ENCODE results near the gene HBA2.
"Not testable (repeated sequence)": the region's sequence is repeated elsewhere in the genome, so short reads cannot be mapped to it uniquely, and the experiment has no call there.

The HBA2 gene

DNA sequence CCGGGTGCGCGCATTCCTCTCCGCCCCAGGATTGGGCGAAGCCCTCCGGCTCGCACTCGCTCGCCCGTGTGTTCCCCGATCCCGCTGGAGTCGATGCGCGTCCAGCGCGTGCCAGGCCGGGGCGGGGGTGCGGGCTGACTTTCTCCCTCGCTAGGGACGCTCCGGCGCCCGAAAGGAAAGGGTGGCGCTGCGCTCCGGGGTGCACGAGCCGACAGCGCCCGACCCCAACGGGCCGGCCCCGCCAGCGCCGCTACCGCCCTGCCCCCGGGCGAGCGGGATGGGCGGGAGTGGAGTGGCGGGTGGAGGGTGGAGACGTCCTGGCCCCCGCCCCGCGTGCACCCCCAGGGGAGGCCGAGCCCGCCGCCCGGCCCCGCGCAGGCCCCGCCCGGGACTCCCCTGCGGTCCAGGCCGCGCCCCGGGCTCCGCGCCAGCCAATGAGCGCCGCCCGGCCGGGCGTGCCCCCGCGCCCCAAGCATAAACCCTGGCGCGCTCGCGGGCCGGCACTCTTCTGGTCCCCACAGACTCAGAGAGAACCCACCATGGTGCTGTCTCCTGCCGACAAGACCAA lies at the start of gene HBA2:
HBA2 (plus strand) TSS at position 503 of the 568 bp plus-strand sequence; CDS start at position 540, 37 bp downstream.
- H3K4me1 Mint-ChIP-seq: peaks cover 13% of the 10 kb centered on the region
- not testable (repeated sequence) for H3K27ac Mint-ChIP-seq, H3K9me3 Mint-ChIP-seq, H3K36me3 Mint-ChIP-seq
- peak within 1 kb of the TSS; percentile 7 for H3K4me3 Mint-ChIP-seq
- peaks cover 44% of the 10 kb centered on the region for H3K27me3 Mint-ChIP-seq

DNA sequence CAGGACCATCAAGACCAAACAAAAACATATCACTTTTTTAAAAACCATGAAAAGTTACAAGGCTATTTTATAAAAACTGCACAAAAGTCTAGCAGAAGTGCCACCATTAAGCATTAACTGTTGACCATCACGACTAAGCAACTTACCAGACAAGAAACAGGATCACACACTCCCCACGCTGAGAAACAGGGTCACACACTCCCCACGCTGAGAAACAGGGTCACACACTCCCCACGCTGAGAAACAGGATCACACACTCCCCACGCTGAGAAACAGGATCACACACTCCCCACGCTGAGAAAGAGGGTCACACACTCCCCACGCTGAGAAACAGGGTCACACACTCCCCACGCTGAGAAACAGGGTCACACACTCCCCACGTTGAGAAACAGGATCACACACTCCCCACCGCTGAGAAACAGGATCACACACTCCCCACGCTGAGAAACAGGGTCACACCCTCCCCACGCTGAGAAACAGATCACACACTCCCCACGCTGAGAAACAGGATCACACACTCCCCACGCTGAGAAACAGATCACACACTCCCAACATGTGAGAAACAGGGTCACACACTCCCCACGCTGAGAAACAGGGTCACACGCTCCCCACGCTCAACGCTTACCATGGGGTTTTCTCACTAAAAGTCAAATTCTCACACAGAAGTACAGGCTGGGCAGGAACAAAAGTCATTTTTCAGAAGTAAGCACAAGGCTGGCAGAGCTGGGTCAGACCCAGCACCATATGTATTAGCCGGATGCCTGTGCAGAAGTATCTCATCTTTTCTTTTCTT lies 48.9 kb upstream of the HBA2 start:
- not testable (repeated sequence) for H3K27ac Mint-ChIP-seq, H3K4me3 Mint-ChIP-seq, H3K9me3 Mint-ChIP-seq, H3K4me1 Mint-ChIP-seq, H3K27me3 Mint-ChIP-seq, H3K36me3 Mint-ChIP-seq

DNA sequence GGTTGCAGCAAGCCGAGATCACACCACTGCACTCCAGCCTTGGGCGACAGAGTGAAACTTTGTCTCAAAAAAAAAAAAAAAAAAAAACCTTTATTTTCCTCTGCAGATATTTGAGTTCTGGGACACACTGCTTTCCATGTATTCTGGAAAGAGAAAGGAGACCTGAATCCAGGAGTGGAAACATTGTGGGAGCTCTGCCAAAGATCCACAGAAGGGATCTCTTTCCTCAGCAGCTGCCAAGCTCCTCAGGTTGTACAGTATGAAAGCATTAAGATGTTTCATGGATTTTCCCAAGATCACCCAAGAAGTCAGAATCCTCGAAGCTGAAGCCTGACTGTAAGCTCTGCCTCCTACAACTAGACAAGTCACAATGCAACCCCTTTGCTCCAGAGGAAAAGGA lies 47.7 kb upstream of the HBA2 start:
- Mint-ChIP-seq H3K4me1 (peaks cover 10% of the 10 kb centered on the region), H3K9me3 (no peaks in the 10 kb centered on the region), H3K27me3 (no peaks in the 10 kb centered on the region), H3K36me3 (peaks cover 3% of the 10 kb centered on the region), H3K27ac (no peak overlapping the region), H3K4me3 (no peak overlapping the region)

DNA sequence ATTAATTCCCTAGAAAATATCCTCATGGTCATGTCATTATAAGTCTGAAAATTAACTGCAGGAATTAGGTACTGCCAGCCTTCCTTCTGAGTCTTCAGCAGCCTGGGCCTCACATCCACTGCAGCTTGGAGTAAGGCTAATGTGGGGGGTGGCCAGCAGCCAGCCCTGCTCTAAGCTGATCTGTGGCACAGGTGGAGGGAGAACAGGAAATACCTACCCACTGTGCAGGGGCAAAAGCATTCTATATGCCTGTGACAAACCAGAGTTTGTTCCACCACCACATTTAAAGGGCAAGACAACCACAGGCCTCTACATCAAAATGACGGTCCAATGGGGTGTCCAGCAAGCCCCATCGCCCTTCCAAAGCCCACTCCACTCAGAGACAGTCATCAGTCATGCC lies 43.6 kb upstream of the HBA2 start:
- Mint-ChIP-seq H3K27ac (no peak overlapping the region), H3K4me1 (peaks cover 34% of the 10 kb centered on the region), H3K36me3 (peaks cover 2% of the 10 kb centered on the region)

DNA sequence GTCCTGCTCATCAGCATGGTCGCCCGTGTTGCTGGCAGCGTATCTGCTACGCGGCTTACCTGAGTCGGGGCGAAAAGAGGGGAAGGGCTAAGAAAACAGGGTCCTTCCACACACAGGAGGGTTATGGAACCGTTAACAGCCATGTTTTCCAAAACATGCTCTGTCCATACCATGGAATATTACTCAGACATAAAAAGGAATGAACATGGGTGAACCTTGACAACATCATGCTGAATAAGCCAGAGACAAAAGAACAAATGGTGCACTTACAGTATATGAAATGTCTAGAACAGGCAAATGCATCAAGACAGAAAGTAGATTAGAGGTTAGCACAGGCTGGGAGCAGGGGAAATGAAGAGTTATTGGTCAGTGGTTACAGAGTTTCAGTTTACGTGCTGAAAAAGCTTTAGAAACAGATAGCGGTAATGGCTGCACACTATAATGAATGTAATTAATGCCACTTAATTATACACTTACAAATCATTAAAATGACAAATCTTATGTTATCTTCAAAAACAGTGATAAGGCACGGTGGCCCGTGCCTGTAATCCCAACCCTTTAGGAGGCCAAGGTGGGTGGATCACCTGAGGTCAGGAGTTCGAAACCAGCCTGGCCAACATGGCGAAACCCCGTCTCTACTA lies 42.0 kb upstream of the HBA2 start:
- H3K9me3 Mint-ChIP-seq: no peaks in the 10 kb centered on the region
- H3K4me1 Mint-ChIP-seq: peaks cover 44% of the 10 kb centered on the region
- peaks cover 2% of the 10 kb centered on the region for H3K36me3 Mint-ChIP-seq
- no peaks in the 10 kb centered on the region for H3K27me3 Mint-ChIP-seq
- no peak overlapping the region for H3K4me3 Mint-ChIP-seq
- H3K27ac Mint-ChIP-seq: no peak overlapping the region

More for the DNA sequence above, 43.6 kb upstream of the HBA2 start:
- Mint-ChIP-seq H3K9me3 (no peaks in the 10 kb centered on the region), H3K4me3 (no peak overlapping the region), H3K27me3 (no peaks in the 10 kb centered on the region)

DNA sequence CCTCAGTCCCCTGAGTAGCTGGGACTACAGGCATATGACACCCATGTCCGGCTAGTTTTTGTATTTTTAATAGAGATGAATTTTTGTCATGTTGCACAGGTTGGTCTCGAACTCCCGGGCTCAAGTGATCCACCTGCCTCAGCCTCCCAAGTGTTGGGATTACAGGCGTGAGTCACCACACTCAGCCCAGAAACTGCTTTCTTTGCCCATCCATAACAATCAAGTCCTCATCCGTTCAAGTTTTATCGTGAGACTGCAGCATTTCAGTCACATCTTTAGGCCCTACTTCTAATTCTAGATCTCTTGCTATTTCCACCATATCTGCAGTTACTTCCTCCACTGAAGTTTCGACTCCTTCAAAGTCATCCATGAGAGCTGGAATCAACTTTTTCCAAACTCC lies 40.6 kb upstream of the HBA2 start:
- H3K27me3 Mint-ChIP-seq: no peaks in the 10 kb centered on the region
- H3K4me3 Mint-ChIP-seq: no peak overlapping the region
- H3K9me3 Mint-ChIP-seq: no peaks in the 10 kb centered on the region
- H3K36me3 Mint-ChIP-seq: peaks cover 5% of the 10 kb centered on the region
- H3K27ac Mint-ChIP-seq: no peak overlapping the region
- peaks cover 50% of the 10 kb centered on the region for H3K4me1 Mint-ChIP-seq

DNA sequence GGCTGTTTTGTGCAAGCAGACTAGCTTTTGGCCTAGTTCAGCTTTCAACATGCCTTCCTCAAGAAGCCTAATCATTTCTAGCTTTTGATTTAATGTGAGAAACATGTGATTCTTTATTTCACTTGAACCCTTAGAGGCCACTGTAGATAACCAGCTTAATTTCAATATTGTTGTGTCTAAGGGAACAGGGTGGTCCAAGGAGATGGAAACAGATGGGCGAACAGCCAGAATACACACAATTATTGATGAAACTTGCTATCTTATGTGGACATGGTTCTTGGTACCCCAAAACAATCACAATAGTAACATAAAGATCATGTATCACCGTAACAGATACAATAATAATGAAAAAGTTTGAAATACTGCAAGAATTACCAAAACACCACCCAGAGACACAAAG lies 39.0 kb upstream of the HBA2 start:
- peaks cover 52% of the 10 kb centered on the region for H3K4me1 Mint-ChIP-seq
- no peaks in the 10 kb centered on the region for H3K27me3 Mint-ChIP-seq
- H3K9me3 Mint-ChIP-seq: no peaks in the 10 kb centered on the region
- peaks cover 5% of the 10 kb centered on the region for H3K36me3 Mint-ChIP-seq
- no peak overlapping the region for H3K4me3 Mint-ChIP-seq
- H3K27ac Mint-ChIP-seq: no peak overlapping the region

DNA sequence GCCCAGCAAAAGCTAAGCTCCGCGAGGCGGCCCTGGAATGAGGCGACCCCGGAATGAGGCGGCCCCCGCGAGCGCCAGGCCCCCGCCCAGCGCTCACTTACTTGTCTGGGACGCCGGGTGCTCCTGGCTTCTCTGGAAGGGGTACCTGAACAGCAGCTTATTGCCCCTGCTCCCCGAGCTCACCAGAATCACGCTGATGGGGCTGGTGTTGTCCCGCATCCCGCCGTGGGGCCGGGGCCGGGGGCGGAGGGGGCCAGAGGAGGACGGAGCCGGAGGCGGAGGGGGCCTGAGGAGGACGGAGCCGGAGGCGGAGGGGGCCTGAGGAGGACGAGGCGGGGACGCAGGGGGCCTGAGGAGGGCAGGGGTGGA lies 34.6 kb upstream of the HBA2 start:
- H3K27ac Mint-ChIP-seq: peak overlapping the region; percentile 17
- peak overlapping the region; percentile 89 for H3K4me3 Mint-ChIP-seq
- no peaks in the 10 kb centered on the region for H3K9me3 Mint-ChIP-seq
- peaks cover 3% of the 10 kb centered on the region for H3K36me3 Mint-ChIP-seq
- no peaks in the 10 kb centered on the region for H3K27me3 Mint-ChIP-seq
- peaks cover 28% of the 10 kb centered on the region for H3K4me1 Mint-ChIP-seq

DNA sequence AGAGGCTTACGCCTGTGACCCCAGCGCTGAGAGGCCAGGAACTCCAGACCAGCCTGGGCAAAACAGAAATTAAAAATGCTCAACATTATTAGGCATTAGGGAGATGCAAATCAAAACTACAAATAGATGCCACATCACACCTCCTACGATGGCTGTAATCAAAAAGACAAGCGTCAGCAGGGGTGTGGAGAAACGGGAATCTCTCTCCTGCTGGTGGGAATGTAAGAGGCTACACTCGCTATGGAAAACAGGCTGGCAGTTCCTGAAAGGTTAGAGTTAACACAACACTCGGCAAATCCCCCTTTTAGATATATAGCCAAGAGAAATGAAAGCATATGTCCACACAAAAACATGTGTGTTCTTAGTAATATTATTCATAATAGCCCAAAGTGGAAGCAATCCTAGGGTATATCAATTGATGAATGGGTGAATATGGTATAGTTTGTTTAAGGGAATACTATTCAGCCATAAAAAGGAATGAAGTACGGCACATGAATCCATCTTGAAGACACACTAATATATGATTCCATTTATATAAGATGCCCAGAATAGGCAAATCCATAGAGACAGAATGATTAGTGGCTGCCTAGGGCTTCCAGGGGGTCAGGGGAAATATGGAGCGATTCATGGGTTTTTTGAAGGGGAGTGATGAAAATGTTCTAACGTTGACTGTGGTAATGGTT lies 32.4 kb upstream of the HBA2 start:
- Mint-ChIP-seq H3K4me1 (peaks cover 12% of the 10 kb centered on the region), H3K9me3 (no peaks in the 10 kb centered on the region), H3K27me3 (no peaks in the 10 kb centered on the region), H3K4me3 (peak overlapping the region; percentile 19), H3K27ac (no peak overlapping the region), H3K36me3 (peaks cover 3% of the 10 kb centered on the region)

DNA sequence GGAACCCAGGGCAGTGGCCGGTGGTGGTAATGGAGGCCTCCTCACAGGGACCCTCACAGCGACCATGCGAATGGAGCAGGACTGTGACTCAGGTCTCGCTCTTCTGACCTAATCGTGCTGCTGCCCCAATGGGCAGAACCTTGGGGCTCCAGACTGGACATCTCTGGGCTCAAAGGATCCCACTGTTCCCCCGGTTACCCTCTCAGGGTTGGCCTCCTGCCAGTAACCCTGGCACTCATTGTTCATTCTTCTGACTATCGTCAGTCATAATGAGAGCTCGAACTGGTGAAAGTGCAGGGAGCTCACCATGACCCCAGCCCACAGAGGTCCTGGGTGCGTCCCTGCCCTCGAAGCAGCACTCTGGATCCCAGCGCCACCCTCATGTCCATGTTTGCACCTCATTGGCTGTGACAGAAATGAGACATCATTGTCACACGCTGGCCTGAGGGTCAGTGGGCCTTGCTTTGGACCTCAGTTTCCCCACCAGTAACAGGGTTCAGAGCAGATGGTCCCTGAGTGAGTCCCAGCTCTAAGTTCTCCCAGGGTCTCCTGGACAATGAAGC lies 30.2 kb upstream of the HBA2 start:
- Mint-ChIP-seq H3K4me1 (peaks cover 5% of the 10 kb centered on the region), H3K27ac (no peak overlapping the region), H3K9me3 (no peaks in the 10 kb centered on the region), H3K4me3 (no peak overlapping the region), H3K27me3 (peaks cover 2% of the 10 kb centered on the region), H3K36me3 (no peaks in the 10 kb centered on the region)

DNA sequence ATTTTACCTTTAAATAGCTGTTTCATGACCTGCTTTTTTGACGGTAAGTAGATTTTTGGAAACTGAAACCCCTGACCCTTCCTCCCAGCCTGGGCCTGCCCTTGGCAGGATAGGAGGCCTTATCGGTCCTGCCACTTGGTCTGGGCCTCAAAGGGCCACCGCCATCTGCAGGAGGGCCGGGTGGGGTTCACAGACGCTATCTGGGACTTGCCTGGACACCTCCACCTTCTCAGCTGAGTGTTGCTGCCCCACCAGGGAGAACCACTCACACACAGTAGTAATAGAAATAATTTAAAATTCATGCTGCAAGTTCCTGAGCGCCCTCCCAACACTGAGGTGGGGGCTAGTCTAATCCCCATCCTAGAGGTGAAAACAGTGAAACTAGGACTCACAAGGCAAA lies 29.6 kb upstream of the HBA2 start:
- Mint-ChIP-seq H3K27ac (no peak overlapping the region), H3K4me3 (no peak overlapping the region), H3K27me3 (peaks cover 2% of the 10 kb centered on the region), H3K36me3 (no peaks in the 10 kb centered on the region), H3K4me1 (peaks cover 5% of the 10 kb centered on the region), H3K9me3 (no peaks in the 10 kb centered on the region)

DNA sequence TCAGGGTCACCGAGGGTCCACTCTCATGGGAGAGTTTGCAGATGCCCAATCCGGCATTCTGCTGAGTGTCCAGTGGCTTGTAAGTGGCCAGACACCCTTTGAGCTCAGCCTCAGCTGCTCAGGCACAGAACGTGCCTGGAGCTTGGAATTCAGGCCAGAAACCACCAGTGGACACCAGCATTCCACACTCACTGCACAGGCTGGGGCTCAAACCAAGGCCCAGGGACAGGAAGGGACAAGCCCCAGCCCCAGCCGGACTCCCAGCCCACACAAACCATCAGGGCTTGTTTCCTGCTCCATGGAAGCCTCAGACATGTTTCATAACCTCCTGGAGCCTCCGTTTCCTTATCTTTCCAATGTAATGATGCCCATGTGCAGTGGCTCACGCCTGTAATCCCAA lies 29.2 kb upstream of the HBA2 start:
- no peak overlapping the region for H3K27ac Mint-ChIP-seq
- no peak overlapping the region for H3K4me3 Mint-ChIP-seq
- H3K4me1 Mint-ChIP-seq: peaks cover 5% of the 10 kb centered on the region
- H3K36me3 Mint-ChIP-seq: no peaks in the 10 kb centered on the region
- no peaks in the 10 kb centered on the region for H3K9me3 Mint-ChIP-seq
- peaks cover 2% of the 10 kb centered on the region for H3K27me3 Mint-ChIP-seq

DNA sequence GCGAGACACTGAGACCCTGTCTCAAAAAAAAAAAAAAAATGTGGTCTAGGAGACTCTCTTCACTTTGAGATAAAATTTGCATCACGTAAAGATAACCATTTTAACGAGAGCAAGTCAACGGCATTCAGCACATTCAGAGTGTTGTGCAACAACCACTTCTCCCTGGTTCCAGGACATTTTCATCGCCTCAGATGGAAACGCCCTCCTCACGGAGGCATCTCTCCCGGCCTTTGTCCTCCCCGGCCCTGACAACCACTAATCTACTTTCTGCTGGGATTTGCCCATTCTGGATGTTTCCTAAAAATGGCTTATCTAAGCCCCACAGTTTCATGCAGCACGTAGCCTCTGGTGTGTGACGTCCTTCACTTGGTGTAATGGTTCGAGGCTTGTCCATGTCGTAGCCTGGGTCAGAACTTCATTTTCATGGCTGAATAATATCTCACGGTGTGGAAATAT lies 27.9 kb upstream of the HBA2 start:
- H3K4me1 Mint-ChIP-seq: no peaks in the 10 kb centered on the region
- peak overlapping the region; percentile 18 for H3K27ac Mint-ChIP-seq
- no peaks in the 10 kb centered on the region for H3K9me3 Mint-ChIP-seq
- no peaks in the 10 kb centered on the region for H3K36me3 Mint-ChIP-seq
- H3K27me3 Mint-ChIP-seq: peaks cover 7% of the 10 kb centered on the region
- no peak overlapping the region for H3K4me3 Mint-ChIP-seq

DNA sequence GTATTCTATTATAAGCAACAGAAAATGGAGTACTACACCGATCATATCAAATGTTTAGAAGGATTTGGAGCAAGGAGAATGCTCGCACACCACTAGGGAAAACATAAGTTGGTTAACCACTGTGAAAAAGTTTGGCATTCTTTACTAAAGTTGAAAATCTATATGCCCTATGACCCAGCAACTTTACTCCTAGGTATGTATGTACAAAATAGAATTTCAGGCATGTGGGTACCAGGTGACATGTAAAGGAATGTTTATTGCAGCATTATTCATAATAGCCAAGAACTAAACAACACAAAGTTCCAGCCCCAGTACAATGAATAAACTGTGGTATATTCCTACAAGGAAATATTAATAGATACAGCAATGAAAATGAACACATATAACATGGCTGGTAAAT lies 26.0 kb upstream of the HBA2 start:
- Mint-ChIP-seq H3K27me3 (peaks cover 10% of the 10 kb centered on the region), H3K4me1 (no peaks in the 10 kb centered on the region), H3K27ac (no peak overlapping the region), H3K36me3 (no peaks in the 10 kb centered on the region), H3K9me3 (no peaks in the 10 kb centered on the region), H3K4me3 (no peak overlapping the region)

DNA sequence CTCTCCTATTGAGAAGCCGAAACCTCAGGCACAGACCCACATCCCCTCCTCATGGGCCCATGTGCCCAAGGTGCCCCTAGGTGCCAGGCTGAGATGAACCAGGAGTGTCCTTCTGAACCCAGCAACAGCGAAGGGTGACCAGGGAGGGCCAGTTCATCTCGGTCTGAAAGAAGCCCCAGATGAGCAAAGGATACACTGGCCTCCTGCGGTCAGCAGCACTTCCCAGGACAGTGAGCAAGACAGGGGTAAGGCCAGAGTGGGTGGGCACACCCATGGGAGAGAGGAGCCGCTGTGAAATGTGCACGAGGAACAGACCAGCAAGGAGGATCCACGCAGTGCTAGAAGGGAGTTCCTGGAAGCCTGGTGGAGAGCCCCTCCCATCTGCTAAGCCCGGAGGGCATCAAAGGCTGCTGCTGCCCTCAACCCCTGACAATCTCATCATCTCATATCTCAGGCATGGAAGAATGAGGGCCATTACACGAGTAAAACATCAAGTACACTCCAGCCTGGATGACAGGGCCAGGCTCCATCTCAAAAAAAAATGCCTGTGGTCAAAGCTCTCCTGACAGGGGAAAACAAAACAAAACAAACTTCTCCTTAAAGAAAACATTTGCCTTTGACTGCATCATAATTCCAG lies 23.5 kb upstream of the HBA2 start:
- Mint-ChIP-seq H3K27me3 (peaks cover 11% of the 10 kb centered on the region), H3K9me3 (no peaks in the 10 kb centered on the region), H3K27ac (peak overlapping the region; percentile 70), H3K4me3 (no peak overlapping the region), H3K36me3 (no peaks in the 10 kb centered on the region), H3K4me1 (peaks cover under 1% of the 10 kb centered on the region)

All from activated naive CD4-positive, alpha-beta T cell treated with anti-CD3 and anti-CD28 coated beads, Interleukin-2, amount 50 U/mL, for 24 hours (primary cell).